IMR-90 (cell line): ENCODE measurements around the gene FNBP1. TPM values are rescaled to one million over a fixed set of nuclear protein-coding genes. Genes with fewer than 3 reads are reported as not detected.

Experiments used
- ATAC-seq: fragments of 200-7000 bp; cut with Tn5 transposase; 2 replicates; pipeline ENCODE4 v1.9.1; 2020; ENCODE audit warnings: low read depth, mild to moderate bottlenecking, moderate library complexity
- BruUV-seq: library from RNA; stranded (reverse); fragments of 400-500 nt; replicated peaks from 2 replicates; lab custom pipeline; 2021; lab: Mats Ljungman, UMichigan
- CTCF ChIA-PET: fragments of 300-600 bp; formaldehyde crosslinking; extraction: SDS; loops from one replicate; lab custom pipeline; 2021; ENCODE audit warnings: antibody characterized with exemption; lab: Yijun Ruan, JAX
- POLR2A ChIA-PET: fragments of 300-600 bp; sonication (Branson Sonifier 250); formaldehyde crosslinking; loops from one replicate; lab custom pipeline; 2022; ENCODE audit warnings: antibody characterized with exemption; ENCODE audit not compliant: unreplicated experiment; lab: Charles Lee
- DNase-seq: peaks from one replicate; pipeline ENCODE4 v3.0.0; 2013
- H2AFZ ChIP-seq: replicated peaks from 2 replicates; pipeline ENCODE3; 2013; ENCODE audit warnings: low read length, mild to moderate bottlenecking; ENCODE audit not compliant: poor library complexity
- H2AK5ac ChIP-seq: 2 replicates; pipeline ENCODE4 v1.6.1; 2013; ENCODE audit warnings: low read depth, low read length, inconsistent platforms
- H2AK9ac ChIP-seq: replicated peaks from 2 replicates; pipeline ENCODE3; 2013; ENCODE audit warnings: mild to moderate bottlenecking, low read depth, low read length, moderate library complexity; ENCODE audit not compliant: poor library complexity
- H2BK120ac ChIP-seq: 2 replicates; pipeline ENCODE4 v1.6.1; 2013; ENCODE audit warnings: low read depth, low read length, inconsistent platforms
- H2BK15ac ChIP-seq: 3 replicates; pipeline ENCODE4 v1.6.1; 2013; ENCODE audit warnings: low read depth, low read length, inconsistent platforms
- H2BK20ac ChIP-seq: 2 replicates; pipeline ENCODE4 v1.6.1; 2013; ENCODE audit warnings: low read depth, mild to moderate bottlenecking, inconsistent platforms, low read length, moderate library complexity
- H2BK5ac ChIP-seq: 2 replicates; pipeline ENCODE4 v1.6.1; 2013; ENCODE audit warnings: mild to moderate bottlenecking, low read depth, low read length, inconsistent platforms; ENCODE audit not compliant: poor library complexity, severe bottlenecking
- H3K14ac ChIP-seq: replicated peaks from 2 replicates; pipeline ENCODE4 v1.6.1; 2013; ENCODE audit warnings: low read depth, low read length, inconsistent platforms
- H3K18ac ChIP-seq: 2 replicates; pipeline ENCODE4 v1.6.1; 2013; ENCODE audit warnings: low read depth, low read length, control low read depth
- H3K23ac ChIP-seq: 2 replicates; pipeline ENCODE4 v1.6.1; 2013; ENCODE audit warnings: low read depth, low read length, inconsistent platforms
- H3K27ac ChIP-seq: 2 replicates; pipeline ENCODE4 v1.5.1; 2013; ENCODE audit warnings: mild to moderate bottlenecking, control low read depth, low read length; ENCODE audit not compliant: insufficient read depth
- H3K27me3 ChIP-seq: 2 replicates; pipeline ENCODE4 v1.6.1; 2013; ENCODE audit warnings: low read length; ENCODE audit not compliant: control insufficient read depth, insufficient read depth
- H3K36me3 ChIP-seq: 2 replicates; pipeline ENCODE4 v1.6.1; 2013; ENCODE audit warnings: low read length, mixed read lengths; ENCODE audit not compliant: control insufficient read depth, insufficient read depth
- H3K4ac ChIP-seq: 2 replicates; pipeline ENCODE4 v1.6.1; 2013; ENCODE audit warnings: low read depth, low read length, inconsistent platforms
- H3K4me1 ChIP-seq: 2 replicates; pipeline ENCODE4 v1.6.1; 2013; ENCODE audit warnings: low read length, mixed read lengths; ENCODE audit not compliant: control insufficient read depth, insufficient read depth
- H3K4me2 ChIP-seq: 2 replicates; pipeline ENCODE4 v1.6.1; 2013; ENCODE audit warnings: low read depth, mild to moderate bottlenecking, control low read depth, low read length, moderate library complexity
- H3K4me3 ChIP-seq: 2 replicates; pipeline ENCODE4 v1.5.1; 2013; ENCODE audit warnings: low read depth, mild to moderate bottlenecking, control low read depth, low read length, moderate library complexity; ENCODE audit not compliant: insufficient read depth
- H3K56ac ChIP-seq: 2 replicates; pipeline ENCODE4 v1.6.1; 2013; ENCODE audit warnings: low read length, inconsistent platforms; ENCODE audit not compliant: insufficient read depth; ENCODE audit errors: extremely low read depth
- H3K79me1 ChIP-seq, 2 experiments: 2 replicates each; pipeline ENCODE4 v1.6.1; 2013; ENCODE audit warnings: low read length in 2 of 2, inconsistent platforms in 1 of 2, low read depth in 1 of 2
- H3K9ac ChIP-seq: 2 replicates; pipeline ENCODE4 v1.6.1; 2013; ENCODE audit warnings: low read depth, low read length, control low read depth
- H3K9me1 ChIP-seq: 2 replicates; pipeline ENCODE4 v1.6.1; 2013; ENCODE audit warnings: low read length, inconsistent platforms; ENCODE audit not compliant: insufficient read depth
- H3K9me3 ChIP-seq: 2 replicates; pipeline ENCODE4 v1.6.1; 2013; ENCODE audit warnings: low read length; ENCODE audit not compliant: control insufficient read depth, insufficient read depth
- H4K20me1 ChIP-seq: 2 replicates; pipeline ENCODE4 v1.6.1; 2013; ENCODE audit warnings: low read length, inconsistent platforms; ENCODE audit not compliant: insufficient read depth
- H4K5ac ChIP-seq: 2 replicates; pipeline ENCODE4 v1.6.1; 2013; ENCODE audit warnings: mild to moderate bottlenecking, low read depth, low read length, control low read depth
- H4K8ac ChIP-seq, 2 experiments: 2 replicates each; pipeline ENCODE4 v1.6.1; 2013; ENCODE audit warnings: low read depth in 2 of 2, low read length in 2 of 2, control low read depth in 1 of 2, inconsistent platforms in 1 of 2
- H4K91ac ChIP-seq: 2 replicates; pipeline ENCODE4 v1.6.1; 2013; ENCODE audit warnings: low read depth, low read length, inconsistent platforms; ENCODE audit not compliant: insufficient read depth
- BHLHE40 ChIP-seq: fragments of 150-350 bp; IDR thresholded peaks from 2 replicates; pipeline ENCODE4 v1.6.1; 2016; ENCODE audit warnings: mild to moderate bottlenecking, low read depth, low read length
- CHD1 ChIP-seq: IDR thresholded peaks from 2 replicates; pipeline ENCODE4 v1.6.1; 2012; ENCODE audit warnings: low read depth, low read length, improper control_type of control experiment
- MAFK ChIP-seq: IDR thresholded peaks from 2 replicates; pipeline ENCODE4 v1.6.1; 2012; ENCODE audit warnings: low read depth, low read length, improper control_type of control experiment
- MAZ ChIP-seq: IDR thresholded peaks from 2 replicates; pipeline ENCODE4 v1.6.1; 2012; ENCODE audit warnings: low read depth, mild to moderate bottlenecking, low read length, improper control_type of control experiment, moderate library complexity, borderline replicate concordance
- USF2 ChIP-seq: fragments of 150-350 bp; IDR thresholded peaks from 2 replicates; pipeline ENCODE4 v1.6.1; 2017; ENCODE audit warnings: mild to moderate bottlenecking, antibody characterized with exemption, low read length, low read depth
- WGBS, 2 experiments: methylation state at CpG; one replicate each; pipeline versions ENCODE4 v1.1.5 to v1.1.7; 2013; ENCODE audit warnings: missing lambda C conversion rate in 2 of 2; ENCODE audit not compliant: insufficient read length in 1 of 2; ENCODE audit errors: extremely low coverage in 2 of 2; 5-methylcytosine and 5-hydroxymethylcytosine counted together
- dilution Hi-C: fragments of 300-500 bp; cut with HindIII; formaldehyde crosslinking; loops from one replicate; pipeline ENCODE4 v1.14.3; 2018; ENCODE audit warnings: low sequenced_read_pairs; ENCODE audit not compliant: unreplicated experiment
- in situ Hi-C: fragments of 300-500 bp; cut with MboI; formaldehyde crosslinking; loops from 3 replicates; pipeline ENCODE4 v1.14.3; 2019; ENCODE audit warnings: low sequenced_read_pairs, inconsistent platforms, mixed read lengths
- intact Hi-C: fragments of 100-400 bp; cut with micrococcal nuclease; formaldehyde crosslinking; loops from 2 replicates; pipeline ENCODE4 v1.10.0; 2022
- polyA plus RNA-seq, 3 experiments: library from polyadenylated mRNA; depleted of rRNA; stranded (reverse); fragments of >200 nt; gene quantifications; 2 replicates each; pipeline ENCODE4 v1.2.3, GENCODE V29; 2012; ENCODE audit warnings: low replicate concordance in 1 of 3
- total RNA-seq: library from RNA; depleted of rRNA; stranded (reverse); fragments of >200 nt; gene quantifications from 2 replicates; pipeline ENCODE4 v1.2.3, GENCODE V29; 2012
- TF ChIP-seq, protein P1 (sequence below): fragments of 150-350 bp; IDR thresholded peaks from 2 replicates; pipeline ENCODE4 v1.6.1; 2016; ENCODE audit warnings: low read depth, mild to moderate bottlenecking, low read length, moderate library complexity, borderline replicate concordance

Gene FNBP1
- total and polyA plus RNA-seq, 2 of the 4 experiments (the other 2 are of a cell fraction) = 10.3 to 15.4 TPM

GRCh38 chr9:129897263-129897662 lies 145.7 kb downstream of the FNBP1 start:
- Histone ChIP-seq H2BK5ac (no peak overlapping the region), H2AK5ac (no peak overlapping the region), H4K91ac (no peak overlapping the region), H2BK20ac (no peak overlapping the region), H3K4me2 (no peak overlapping the region), H3K18ac (no peak overlapping the region), H3K9me3 (no peaks in the 10 kb centered on the region), H4K20me1 (no peaks in the 10 kb centered on the region), H4K8ac (no peak overlapping the region), H3K79me1 (no peaks in the 10 kb centered on the region), H3K4me1 (peaks cover 1% of the 10 kb centered on the region; the same call in 1 of the 2 replicates), H3K4ac (no peak overlapping the region), H2BK15ac (no peak overlapping the region), H3K23ac (no peak overlapping the region), H3K4me3 (no peak overlapping the region), H3K14ac (no peak overlapping the region), H2AFZ (no peak overlapping the region), H3K36me3 (peaks cover 25% of the 10 kb centered on the region), H2BK120ac (no peak overlapping the region), H3K27me3 (no peaks in the 10 kb centered on the region), H3K9me1 (no peaks in the 10 kb centered on the region), H3K27ac (no peak overlapping the region), H2AK9ac (no peak overlapping the region), H3K9ac (no peak overlapping the region), H4K5ac (no peak overlapping the region), H3K56ac (no peak overlapping the region)
- no peak for ATAC-seq
- 100% methylated on average over 2 of the region's 6 CpGs; no CpG with 5 or more reads in 1 of the 2 experiments for WGBS, 2 experiments
- dilution Hi-C loops (no loop called here), in situ Hi-C loops (loop anchor here (25.0 kb wide), 1 partner anchor 165 kb away; the partner anchor contains the start of gene GPR107), intact Hi-C loops (no loop called here)
- TF ChIP-seq USF2 (no peak), MAZ (no peak), CHD1 (no peak), BHLHE40 (no peak), MAFK (no peak)
- TF ChIP-seq, protein P1, sequence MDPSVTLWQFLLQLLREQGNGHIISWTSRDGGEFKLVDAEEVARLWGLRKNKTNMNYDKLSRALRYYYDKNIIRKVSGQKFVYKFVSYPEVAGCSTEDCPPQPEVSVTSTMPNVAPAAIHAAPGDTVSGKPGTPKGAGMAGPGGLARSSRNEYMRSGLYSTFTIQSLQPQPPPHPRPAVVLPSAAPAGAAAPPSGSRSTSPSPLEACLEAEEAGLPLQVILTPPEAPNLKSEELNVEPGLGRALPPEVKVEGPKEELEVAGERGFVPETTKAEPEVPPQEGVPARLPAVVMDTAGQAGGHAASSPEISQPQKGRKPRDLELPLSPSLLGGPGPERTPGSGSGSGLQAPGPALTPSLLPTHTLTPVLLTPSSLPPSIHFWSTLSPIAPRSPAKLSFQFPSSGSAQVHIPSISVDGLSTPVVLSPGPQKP = no peak
- no TSS peak for BruUV-seq
- DNase-seq = no peak
- CTCF ChIA-PET = no interaction called here
- POLR2A ChIA-PET = no interaction called here
